ENCODE data around the gene PRDX3.

GRCh38 chr10:119125942-119126341, 52.7 kb downstream of the PRDX3 start:
- TF ChIP-seq CTCF (IDR thresholded peaks at IDR 0.05) (no peak), POLR2A (IDR thresholded peaks at IDR 0.05) (no peak)

Data from adrenal gland (tissue), 5 donors.